ENCODE data around the gene GNG2. TPM values are rescaled to one million over a fixed set of nuclear protein-coding genes. Genes with fewer than 3 reads are reported as not detected.

Gene GNG2
- total and polyA plus RNA-seq, 7 donors = 1.4 to 8.2 (median 2.1) TPM

DNA sequence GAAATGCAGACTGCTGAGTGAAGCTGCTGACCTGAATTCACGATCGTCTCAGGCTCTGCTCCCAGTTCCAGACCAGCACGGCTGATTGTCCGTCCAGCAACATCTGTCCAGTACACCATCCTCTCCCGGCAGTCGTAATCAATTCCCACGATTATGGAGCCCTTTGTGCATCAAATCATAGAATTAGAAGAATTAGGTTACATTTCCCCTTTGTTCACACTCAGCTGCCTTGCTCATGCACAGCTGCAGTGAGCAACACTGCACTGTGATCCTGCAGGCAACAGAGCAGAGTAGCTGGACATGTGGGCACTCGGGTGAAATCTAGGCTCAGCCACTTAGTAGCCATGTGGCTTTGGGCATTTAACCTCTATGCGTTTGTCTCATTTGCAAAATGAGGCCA, 151.1 kb downstream of the GNG2 start:
- Histone ChIP-seq H3K27ac (no peak overlapping the region), H3K4me3 (no peak overlapping the region), H3K4me1 (peaks cover 3% of the 10 kb centered on the region), H3K36me3 (ENCODE audit: insufficient read depth in 1 of 2, low read depth in 1 of 2) (peaks cover 14 to 53% of the 10 kb centered on the region in 2 donors), H3K9me3 (no peaks in the 10 kb centered on the region), H3K27me3 (ENCODE audit: insufficient read depth in 3 of 3, low read length in 2 of 3) (no peaks in the 10 kb centered on the region)
- intact Hi-C loops (cut with DNase I) = no loop called here
- TF ChIP-seq, protein P1, sequence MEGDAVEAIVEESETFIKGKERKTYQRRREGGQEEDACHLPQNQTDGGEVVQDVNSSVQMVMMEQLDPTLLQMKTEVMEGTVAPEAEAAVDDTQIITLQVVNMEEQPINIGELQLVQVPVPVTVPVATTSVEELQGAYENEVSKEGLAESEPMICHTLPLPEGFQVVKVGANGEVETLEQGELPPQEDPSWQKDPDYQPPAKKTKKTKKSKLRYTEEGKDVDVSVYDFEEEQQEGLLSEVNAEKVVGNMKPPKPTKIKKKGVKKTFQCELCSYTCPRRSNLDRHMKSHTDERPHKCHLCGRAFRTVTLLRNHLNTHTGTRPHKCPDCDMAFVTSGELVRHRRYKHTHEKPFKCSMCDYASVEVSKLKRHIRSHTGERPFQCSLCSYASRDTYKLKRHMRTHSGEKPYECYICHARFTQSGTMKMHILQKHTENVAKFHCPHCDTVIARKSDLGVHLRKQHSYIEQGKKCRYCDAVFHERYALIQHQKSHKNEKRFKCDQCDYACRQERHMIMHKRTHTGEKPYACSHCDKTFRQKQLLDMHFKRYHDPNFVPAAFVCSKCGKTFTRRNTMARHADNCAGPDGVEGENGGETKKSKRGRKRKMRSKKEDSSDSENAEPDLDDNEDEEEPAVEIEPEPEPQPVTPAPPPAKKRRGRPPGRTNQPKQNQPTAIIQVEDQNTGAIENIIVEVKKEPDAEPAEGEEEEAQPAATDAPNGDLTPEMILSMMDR (IDR thresholded peaks at IDR 0.05) = no peak
- ATAC-seq = no peak
- WGBS, 3 donors = 65 to 80% (median 67%) methylated on average over 9 of the region's 9 CpGs
- no peak for DNase-seq

DNA sequence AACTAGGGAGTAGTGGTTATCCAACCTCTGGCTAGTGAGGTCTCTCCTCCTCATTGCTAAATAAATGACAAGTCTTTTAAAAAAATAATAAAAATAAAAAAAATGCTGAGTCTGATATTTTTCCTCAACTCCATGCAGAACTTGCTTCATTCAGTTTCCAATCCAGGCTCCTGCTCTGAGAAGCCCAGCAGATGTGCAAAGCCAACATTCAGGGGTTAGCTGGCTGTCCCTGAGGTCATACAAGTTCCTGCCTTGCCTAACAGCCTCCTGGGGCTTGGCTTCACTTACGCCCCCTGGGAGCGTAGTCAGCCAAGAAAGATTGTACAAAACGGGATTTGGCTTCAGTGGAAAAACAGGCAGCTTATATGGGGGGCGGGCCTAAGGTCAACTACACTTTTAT, 152.2 kb downstream of the GNG2 start:
- Histone ChIP-seq H3K4me3 (no peak overlapping the region), H3K4me1 (peaks cover 3% of the 10 kb centered on the region), H3K36me3 (ENCODE audit: insufficient read depth in 1 of 2, low read depth in 1 of 2) (peaks cover 14 to 42% of the 10 kb centered on the region in 2 donors), H3K9me3 (no peaks in the 10 kb centered on the region), H3K27ac (no peak overlapping the region), H3K27me3 (ENCODE audit: insufficient read depth in 3 of 3, low read length in 2 of 3) (no peaks in the 10 kb centered on the region)
- intact Hi-C loops (cut with DNase I) = no loop called here
- DNase-seq (peak; percentile 62 to 79), ATAC-seq (peak; percentile 37 to 72 (median 68))
- TF ChIP-seq, protein P1 (IDR thresholded peaks at IDR 0.05) = no peak
- 19 to 26% (median 21%) methylated on average over 4 of the region's 4 CpGs for WGBS, 3 donors

DNA sequence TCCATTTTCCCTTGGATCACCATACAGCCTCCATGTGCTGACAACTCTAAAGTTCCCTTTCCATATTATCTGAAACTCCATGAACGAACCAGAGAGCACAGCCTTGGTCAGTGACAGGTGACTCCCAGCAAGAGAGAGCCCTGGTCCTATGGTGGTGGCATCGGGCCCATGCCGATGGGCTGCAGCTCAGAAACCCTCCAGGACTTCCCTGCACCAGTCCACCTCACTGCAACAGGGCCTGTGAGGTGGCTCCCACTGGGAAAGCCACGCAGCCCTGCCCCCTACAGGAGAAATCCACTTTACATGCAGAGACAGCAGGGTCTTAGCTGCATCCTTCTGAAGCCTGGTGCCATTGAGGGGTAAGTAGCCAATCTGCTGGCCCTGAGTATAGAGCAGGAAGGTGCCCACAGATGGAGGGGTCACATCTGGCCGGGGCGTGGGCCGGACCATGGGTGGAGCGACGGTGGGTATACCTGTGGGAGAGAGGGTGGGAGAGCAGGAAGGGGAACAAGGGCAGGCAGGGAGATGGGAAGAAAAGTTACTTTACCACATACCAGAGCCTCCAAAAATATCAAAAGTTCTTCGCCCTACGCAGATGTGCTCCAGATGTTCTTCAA, 153.7 kb downstream of the GNG2 start:
- Histone ChIP-seq H3K27ac (no peak overlapping the region), H3K36me3 (ENCODE audit: insufficient read depth in 1 of 2, low read depth in 1 of 2) (peaks cover 9 to 33% of the 10 kb centered on the region in 2 donors), H3K27me3 (ENCODE audit: insufficient read depth in 3 of 3, low read length in 2 of 3) (no peaks in the 10 kb centered on the region), H3K9me3 (no peaks in the 10 kb centered on the region), H3K4me1 (peaks cover 3% of the 10 kb centered on the region), H3K4me3 (no peak overlapping the region)
- ATAC-seq = peak in 3 of 4 donors; percentile 13 to 28 (median 17)
- DNase-seq = peak in 1 of 2 donors; percentile 54
- 66 to 77% (median 74%) methylated on average over 8 to 11 of the region's 11 CpGs for whole genome bisulfite sequencing, 3 donors
- TF ChIP-seq, protein P1 (IDR thresholded peaks at IDR 0.05) = no peak
- intact Hi-C loops (cut with DNase I) = no loop called here

GRCh38 chr14:52014601-52015267, 154.3 kb downstream of the GNG2 start:
- H3K9me3 ChIP-seq = no peaks in the 10 kb centered on the region
- DNase-seq (no peak), ATAC-seq (no peak)
- H3K36me3 ChIP-seq (ENCODE audit: insufficient read depth in 1 of 2, low read depth in 1 of 2) = peaks cover 9 to 28% of the 10 kb centered on the region in 2 donors
- WGBS, 3 donors = 75 to 78% (median 75%) methylated on average over 15 of the region's 15 CpGs
- H3K4me3 ChIP-seq = no peak overlapping the region
- H3K27me3 ChIP-seq (ENCODE audit: insufficient read depth in 3 of 3, low read length in 2 of 3) = no peaks in the 10 kb centered on the region
- intact Hi-C loops (cut with DNase I) = no loop called here
- TF ChIP-seq, protein P1 (IDR thresholded peaks at IDR 0.05) = no peak
- H3K27ac ChIP-seq = no peak overlapping the region
- peaks cover 3% of the 10 kb centered on the region for H3K4me1 ChIP-seq

Data from psoas muscle (tissue), 8 donors.